ENCODE data around the gene APMAP. TPM values are rescaled to one million over a fixed set of nuclear protein-coding genes. Genes with fewer than 3 reads are reported as not detected.

Gene APMAP
- total and polyA plus RNA-seq, 2 of the 13 experiments (the other 11 are each of a cell fraction or from before 2014, with no cell fraction given), result 168 to 214 TPM

- TF ChIP-seq SKIL (CRISPR knock-in tag; IDR thresholded peaks at IDR 0.05; ENCODE audit: borderline replicate concordance) (no peak), ZNF616 (CRISPR knock-in tag; IDR thresholded peaks at IDR 0.05; ENCODE audit: low read depth) (no peak), RNF2 (conservative IDR thresholded peaks at IDR 0.05; ENCODE audit: low read depth) (no peak)
Measured at GRCh38 chr20:25036331-25036936, 43.9 kb upstream of the APMAP start (continued).

- Histone ChIP-seq H3K27ac (ENCODE audit: extremely low read length, insufficient read depth, low read length) (no peak overlapping the region), H4K20me1 (ENCODE audit: insufficient read depth, low read length) (no peaks in the 10 kb centered on the region), H3K27me3 (ENCODE audit: control insufficient read depth in 1 of 2, insufficient read depth in 2 of 2, low read length in 2 of 2) (0 out of 5 replicates have a peak, but pooled peaks cover 0 to 1% of the 10 kb centered on the region in 2 experiments), H3K4me1 (ENCODE audit: insufficient read depth, low read length) (peaks cover 55% of the 10 kb centered on the region), H3K4me3 (replicated peaks in 1 of 3; ENCODE audit: insufficient read depth in 1 of 3, low read depth in 2 of 3, low read length in 3 of 3) (no peak overlapping the region), H3K36me3 (replicated peaks in 1 of 2; ENCODE audit: control insufficient read depth in 1 of 2, insufficient read depth in 2 of 2, low read length in 2 of 2) (no peaks in the 10 kb centered on the region), H3K79me2 (ENCODE audit: insufficient read depth, low read length) (no peaks in the 10 kb centered on the region), H2AFZ (ENCODE audit: low read length) (no peak overlapping the region), H3K4me2 (ENCODE audit: low read depth, low read length) (no peak overlapping the region), H3K9ac (ENCODE audit: insufficient read depth, low read depth, low read length) (no peak overlapping the region), H3K9me3 (ENCODE audit: low read length) (no peaks in the 10 kb centered on the region)
- TF ChIP-seq MAFK (conservative IDR thresholded peaks at IDR 0.05 in 1 of 2, IDR thresholded peaks at IDR 0.05 in 1 of 2; ENCODE audit: low read length in 2 of 2) (peak in 1 of 2 experiments; percentile 16; a peak in 1 of 4 replicates), ISX (CRISPR knock-in tag; conservative IDR thresholded peaks at IDR 0.05) (no peak), ZNF776 (CRISPR knock-in tag; IDR thresholded peaks at IDR 0.05) (no peak)
- ATAC-seq (no peak), FAIRE-seq (no peak), DNase-seq (ENCODE audit: low spot score) (no peak)
- in situ Hi-C loops (cut with HindIII; ENCODE audit: extremely low pct_ligation_motif_present, low pct_unique_long_range_greater_than_20kb), result no loop called here
- intact Hi-C loops (cut with micrococcal nuclease; ENCODE audit: unreplicated experiment), result no loop called here
- no TSS peak for BruUV-seq (replicated peaks)
- 46% methylated on average over 4 of the region's 4 CpGs for WGBS (ENCODE audit: low lambda C conversion rate)
- POLR2A ChIA-PET, result no interaction called here
- CTCF ChIA-PET (ENCODE audit: low intra/inter-chr PET ratio, low total read pairs), result no interaction called here
Measured at GRCh38 chr20:25035921-25036320, 43.4 kb upstream of the APMAP start.

Data from HepG2 (cell line).